T-helper 1 cell (primary cell): ENCODE measurements around the gene SUPT3H.
A peak's percentile ranks its signal among the peaks of the same experiment; 100 is the strongest.
"Not testable (repeated sequence)": the region's sequence is repeated elsewhere in the genome, so short reads cannot be mapped to it uniquely, and the experiment has no call there.

Source experiments
- DNase-seq, 5 donors: peaks; one replicate each; pipeline ENCODE4 v3.0.0-alpha.2; 2012 to 2020

SUPT3H gene

DNA sequence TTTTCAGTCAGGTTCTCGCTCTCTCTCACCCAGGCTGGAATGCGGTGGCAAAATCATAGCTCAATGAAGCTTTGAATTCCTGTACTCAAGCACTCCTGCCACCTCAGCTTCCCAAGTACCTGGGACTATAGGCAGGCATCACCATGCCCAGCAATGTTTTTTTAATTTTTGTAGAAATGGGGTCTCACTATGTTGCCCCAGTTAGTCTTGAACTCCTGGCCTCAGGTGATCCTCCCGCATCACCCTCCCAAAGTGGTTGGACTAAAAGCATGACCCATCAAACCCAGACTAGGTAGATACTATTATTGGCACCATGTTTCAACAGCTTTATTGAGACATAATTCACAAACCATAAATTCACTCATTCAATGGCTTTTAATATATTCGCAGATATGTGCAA lies 122.3 kb downstream of the SUPT3H start:
- no peak for DNase-seq

- DNase-seq, result no peak
Observed at GRCh38 chr6:45254253-45254652, 123.5 kb downstream of the SUPT3H start.

- no peak for DNase-seq
Observed at GRCh38 chr6:45253453-45253852, 124.3 kb downstream of the SUPT3H start.

GRCh38 chr6:45231660-45232059 lies 146.1 kb downstream of the SUPT3H start:
- DNase-seq, result no peak

GRCh38 chr6:45229416-45229815 lies 148.3 kb downstream of the SUPT3H start:
- no peak for DNase-seq

GRCh38 chr6:45226081-45226480 lies 151.7 kb downstream of the SUPT3H start:
- DNase-seq, result no peak

- DNase-seq, result no peak
Observed at GRCh38 chr6:45222380-45222779, 155.4 kb downstream of the SUPT3H start.

- DNase-seq, result no peak
Observed at GRCh38 chr6:45215759-45216158, 162.0 kb downstream of the SUPT3H start.

DNA sequence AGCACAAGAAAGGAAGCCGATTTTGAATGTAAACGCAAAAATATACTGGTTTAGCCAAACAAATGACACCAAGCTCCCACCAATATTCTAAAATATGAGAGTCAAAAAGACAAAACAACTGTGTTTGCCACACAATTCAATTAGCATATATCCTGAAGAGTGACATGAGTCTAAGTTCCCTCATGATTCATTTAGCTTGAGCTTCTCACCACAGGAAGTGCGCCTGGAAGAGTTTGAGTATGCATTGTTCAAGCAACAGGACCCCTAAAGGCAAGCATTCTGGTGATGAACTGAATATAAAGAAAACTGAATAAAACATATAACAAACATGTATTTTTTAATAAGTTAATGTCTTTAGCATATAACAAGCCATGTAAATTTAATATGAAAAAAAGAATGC lies 164.8 kb downstream of the SUPT3H start:
- peak in 1 of 5 donors; percentile 26 for DNase-seq

DNA sequence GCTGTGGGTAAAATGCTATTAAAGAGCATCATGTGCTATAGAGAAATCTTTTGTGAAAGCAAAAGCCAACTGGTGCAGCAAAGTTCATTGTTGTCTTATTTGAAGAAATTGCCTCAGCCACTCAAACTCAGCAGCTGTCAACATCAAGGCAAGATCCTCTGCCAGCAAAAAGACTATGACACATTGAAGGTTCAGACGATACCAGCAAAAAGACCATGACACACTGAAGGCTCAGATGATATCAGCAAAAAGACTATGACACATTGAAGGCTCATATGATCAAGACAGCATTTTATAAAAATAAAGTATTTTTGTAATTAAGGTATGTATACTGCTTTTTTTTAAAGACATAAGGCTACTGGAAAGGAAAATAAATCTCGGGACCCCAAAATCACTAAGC lies 168.0 kb downstream of the SUPT3H start:
- no peak for DNase-seq

- no peak for DNase-seq
Observed at GRCh38 chr6:45206793-45207492, 170.8 kb downstream of the SUPT3H start.

DNA sequence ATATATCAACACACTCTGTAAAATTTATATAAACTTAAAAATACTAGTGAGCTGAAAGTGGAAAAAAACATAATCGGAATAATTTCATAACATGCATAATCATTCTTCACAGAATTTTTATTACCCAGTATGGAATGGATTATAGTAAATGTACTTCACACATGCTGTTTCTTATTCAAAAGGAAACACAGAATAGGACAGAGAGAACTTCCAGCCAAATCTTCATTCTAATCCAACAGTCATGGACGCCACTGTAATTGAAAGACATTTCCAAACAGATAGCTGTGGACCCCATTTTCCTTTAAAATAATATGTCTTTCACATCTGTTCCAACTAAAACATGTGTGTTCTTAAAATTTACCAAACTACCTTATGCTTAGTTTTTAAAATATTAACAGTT lies 176.2 kb downstream of the SUPT3H start:
- no peak for DNase-seq

DNA sequence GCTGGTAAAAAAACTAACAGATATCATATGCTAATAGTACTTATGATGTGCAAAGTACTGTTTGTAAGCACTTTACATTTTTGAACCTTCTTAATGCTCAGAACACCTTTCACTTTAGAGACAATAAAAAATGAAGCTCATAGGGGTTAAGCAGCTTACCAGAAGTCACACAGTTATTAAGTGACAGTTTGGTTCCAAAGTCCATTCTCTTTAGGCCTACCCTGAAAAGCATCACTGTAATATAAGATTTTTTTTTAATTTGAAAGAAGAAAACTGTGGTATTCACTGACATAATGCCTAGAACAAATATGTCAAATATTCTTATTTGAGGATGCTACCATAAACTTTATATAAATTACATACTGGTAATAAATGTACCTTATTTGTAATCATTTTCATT lies 177.2 kb downstream of the SUPT3H start:
- no peak for DNase-seq

GRCh38 chr6:45199554-45199953 lies 178.2 kb downstream of the SUPT3H start:
- no peak for DNase-seq

DNA sequence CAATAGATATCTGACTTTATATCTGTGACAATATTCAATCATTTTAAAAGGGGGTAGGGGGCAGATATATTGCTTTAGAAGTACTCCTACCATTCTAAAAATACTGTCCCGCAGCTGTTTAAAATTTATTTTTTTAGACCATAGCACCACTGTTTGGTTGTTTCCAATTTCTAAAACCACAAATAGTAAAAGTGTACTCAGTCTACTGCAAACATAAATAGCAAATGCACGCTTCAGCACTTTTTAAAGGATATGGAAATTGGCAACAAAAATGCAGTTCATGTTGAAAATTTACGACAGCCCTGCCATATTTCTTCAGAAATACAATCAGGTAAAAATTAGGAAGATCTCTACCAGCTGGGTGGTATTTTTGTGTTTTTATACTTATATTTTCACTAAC lies 181.6 kb downstream of the SUPT3H start:
- no peak for DNase-seq

GRCh38 chr6:45195137-45195536 lies 182.6 kb downstream of the SUPT3H start:
- no peak for DNase-seq

DNA sequence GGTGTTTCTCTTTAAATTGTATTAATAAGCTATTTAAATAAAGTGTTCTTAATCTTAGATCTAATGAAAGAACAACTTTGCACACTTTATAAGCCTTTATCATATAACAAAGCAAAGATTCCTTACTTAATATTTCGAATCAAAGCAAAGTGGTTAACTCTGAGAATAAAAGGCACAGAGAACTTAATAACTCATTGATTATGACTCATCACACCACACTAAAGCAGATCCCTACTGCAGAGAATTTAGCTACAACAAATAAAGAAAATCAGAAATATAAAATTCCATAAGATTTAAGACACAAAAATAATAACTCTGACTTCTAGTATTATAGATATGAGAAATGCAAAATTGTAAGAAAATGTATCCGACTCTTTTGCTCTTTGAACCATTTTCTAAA lies 185.2 kb downstream of the SUPT3H start:
- no peak for DNase-seq

DNA sequence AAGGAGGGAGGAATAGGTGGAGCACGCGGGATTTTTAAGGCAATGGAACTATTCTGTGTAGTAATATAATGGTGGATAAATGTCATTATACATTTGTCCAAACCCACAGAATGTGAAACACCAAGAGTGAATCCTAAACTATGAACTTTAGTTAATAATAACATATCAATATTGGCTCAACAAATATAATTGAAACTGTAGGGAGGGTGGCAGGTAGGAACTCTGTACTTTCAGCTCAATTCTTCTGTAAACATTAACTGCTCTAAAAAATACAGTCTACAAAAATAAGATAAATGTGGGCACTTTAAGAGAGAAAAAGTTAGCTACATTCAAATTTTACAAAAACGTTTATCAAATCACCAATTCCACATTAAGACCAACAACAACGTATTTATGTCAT lies 186.3 kb downstream of the SUPT3H start:
- DNase-seq, result no peak

- DNase-seq, result no peak
Observed at GRCh38 chr6:45187836-45188235, 189.9 kb downstream of the SUPT3H start.

DNA sequence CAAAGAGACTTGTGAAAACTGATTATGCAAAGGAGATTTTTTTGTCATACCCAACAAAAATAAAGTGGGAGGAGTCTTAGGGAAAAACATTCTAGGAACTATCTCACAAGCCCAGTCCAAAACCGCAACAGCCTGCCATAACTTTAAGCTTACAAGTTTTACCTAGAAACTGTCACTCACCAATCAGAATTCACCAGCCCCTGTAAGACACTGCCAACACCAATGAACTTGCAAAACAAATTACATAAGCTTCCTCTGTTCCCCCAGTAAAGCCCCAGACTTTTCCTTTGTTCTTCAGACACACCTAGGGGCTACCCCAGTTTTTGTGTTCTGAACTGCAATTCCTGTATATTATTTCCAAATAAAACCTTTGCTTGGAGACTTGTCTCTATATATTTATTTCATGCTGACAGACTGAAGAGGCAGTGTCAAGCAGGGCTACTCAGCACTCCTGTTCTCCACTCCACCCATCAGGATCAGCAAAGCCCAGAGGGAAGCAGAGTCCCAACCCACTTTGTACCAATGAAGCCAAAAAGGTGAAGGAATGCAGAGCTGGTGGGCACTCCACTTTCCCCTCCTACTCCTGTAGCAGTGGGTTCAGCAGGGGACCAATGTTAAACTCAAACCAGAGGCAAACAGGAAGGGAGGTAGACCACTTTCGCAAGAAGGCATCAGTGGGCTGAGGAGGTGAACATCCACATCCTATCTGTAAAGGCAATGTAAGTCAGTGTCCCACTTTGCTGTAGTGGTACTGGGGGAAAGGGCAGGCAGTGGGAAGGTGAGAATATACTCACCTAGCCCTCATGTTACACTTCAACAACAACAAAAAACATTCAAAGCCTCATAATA lies 192.1 kb downstream of the SUPT3H start:
- DNase-seq, result no peak

GRCh38 chr6:45184937-45185336 lies 192.8 kb downstream of the SUPT3H start:
- DNase-seq, result no peak

- no peak for DNase-seq
Observed at GRCh38 chr6:45184040-45184439, 193.7 kb downstream of the SUPT3H start.

DNA sequence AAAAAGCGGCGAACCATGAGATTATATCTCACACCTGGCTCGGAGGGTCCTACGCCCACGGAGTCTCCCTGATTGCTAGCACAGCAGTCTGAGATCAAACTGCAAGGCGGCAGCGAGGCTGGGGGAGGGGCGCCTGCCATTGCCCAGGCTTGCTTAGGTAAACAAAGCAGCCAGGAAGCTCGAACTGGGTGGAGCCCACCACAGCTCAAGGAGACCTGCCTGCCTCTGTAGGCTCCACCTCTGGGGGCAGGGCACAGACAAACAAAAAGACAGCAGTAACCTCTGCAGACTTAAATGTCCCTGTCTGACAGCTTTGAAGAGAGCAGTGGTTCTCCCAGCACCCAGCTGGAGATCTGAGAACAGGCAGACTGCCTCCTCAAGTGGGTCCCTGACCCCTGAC lies 201.4 kb downstream of the SUPT3H start:
- DNase-seq, result not testable (repeated sequence)

DNA sequence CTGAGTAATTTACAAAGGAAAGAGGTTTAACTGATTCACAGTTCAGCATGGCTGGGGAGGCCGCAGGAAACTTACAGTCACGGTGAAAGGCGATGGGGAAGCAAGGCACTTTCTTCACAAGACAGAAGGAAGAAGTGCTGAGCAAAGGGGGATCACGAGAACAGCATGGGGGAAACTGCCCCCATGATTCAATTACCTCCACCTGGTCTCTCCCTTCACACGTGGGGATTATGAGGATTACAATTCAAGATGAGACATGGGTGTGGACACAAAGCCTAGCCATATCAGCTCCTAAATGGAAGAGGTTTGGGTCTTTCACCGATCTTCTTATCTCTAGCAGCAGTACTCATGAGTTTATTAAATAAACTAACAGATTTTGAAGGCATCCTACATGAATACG lies 202.5 kb downstream of the SUPT3H start:
- DNase-seq, result no peak
